Endothelial cell of umbilical vein (primary cell): ENCODE data around the gene TMC2. TPM values are rescaled to one million over a fixed set of nuclear protein-coding genes. Genes with fewer than 3 reads are reported as not detected.

Source experiments
- BruUV-seq: library from RNA; stranded (reverse); fragments of 400-500 nt; replicated peaks from 2 replicates; lab custom pipeline; 2021; lab: Mats Ljungman, UMichigan
- CTCF ChIA-PET: fragments of 300-600, 350-600 bp; sonication (Branson Sonifier 250); formaldehyde crosslinking; loops from one replicate; lab custom pipeline; 2021; ENCODE audit warnings: antibody characterized with exemption, inconsistent platforms; lab: Charles Lee
- POLR2A ChIA-PET: fragments of 300-600, 350-600 bp; sonication (Branson Sonifier 250); formaldehyde crosslinking; loops from one replicate; lab custom pipeline; 2021; ENCODE audit warnings: antibody characterized with exemption, inconsistent platforms; lab: Charles Lee
- DNase-seq: peaks from one replicate; pipeline ENCODE4 v3.0.0-alpha.2; 2011; ENCODE audit warnings: low read depth, low spot score
- FAIRE-seq: peaks from 2 replicates; lab custom pipeline; 2011; peaks lifted over from hg19 to GRCh38; lab: Jason Lieb, UNC
- H2AFZ ChIP-seq: 2 replicates; pipeline ENCODE4 v1.6.0; 2012; ENCODE audit warnings: low read depth, low read length, control low read depth, inconsistent platforms
- H3K27ac ChIP-seq: 2 replicates; pipeline ENCODE4 v1.5.1; 2011; ENCODE audit warnings: low read depth, mild to moderate bottlenecking, control low read depth, low read length, moderate library complexity; ENCODE audit not compliant: insufficient read depth
- H3K27me3 ChIP-seq, 2 experiments: 2 replicates each; pipeline versions ENCODE4 v1.6.0 to v1.6.1; 2011; ENCODE audit warnings: low read length in 2 of 2, mixed read lengths in 1 of 2; ENCODE audit not compliant: control insufficient read depth in 2 of 2, insufficient read depth in 2 of 2
- H3K36me3 ChIP-seq, 2 experiments: 2 replicates in 1 of 2; 3 replicates in 1 of 2; pipeline ENCODE4 v1.5.1; 2011; ENCODE audit warnings: low read length in 2 of 2, mild to moderate bottlenecking in 1 of 2, moderate library complexity in 1 of 2; ENCODE audit not compliant: control insufficient read depth in 2 of 2, insufficient read depth in 2 of 2; ENCODE audit errors: extremely low read depth in 1 of 2
- H3K4me1 ChIP-seq: 3 replicates; pipeline ENCODE4 v1.5.1; 2011; ENCODE audit warnings: mild to moderate bottlenecking, low read length; ENCODE audit not compliant: control insufficient read depth, insufficient read depth; ENCODE audit errors: extremely low read depth
- H3K4me2 ChIP-seq: 2 replicates; pipeline ENCODE4 v1.6.1; 2011; ENCODE audit warnings: low read length, control low read depth, mixed read lengths; ENCODE audit not compliant: insufficient read depth
- H3K4me3 ChIP-seq, 3 experiments: fragments of 200-600 bp in 1 of 3; sonication (generic), shearing (Covaris generic) in 1 of 3; replicated peaks in 1 of 3; 2 replicates each; pipeline ENCODE4 v1.5.1; 2011 to 2016; ENCODE audit warnings: control low read depth in 3 of 3, low read length in 3 of 3, mild to moderate bottlenecking in 2 of 3, inconsistent platforms in 1 of 3, low read depth in 1 of 3, moderate library complexity in 1 of 3; ENCODE audit not compliant: insufficient read depth in 1 of 3
- H3K79me2 ChIP-seq: 2 replicates; pipeline ENCODE4 v1.6.0; 2012; ENCODE audit warnings: low read length, inconsistent platforms; ENCODE audit not compliant: control insufficient read depth, insufficient read depth
- H3K9ac ChIP-seq: replicated peaks from 2 replicates; pipeline ENCODE3; 2011; ENCODE audit warnings: low read length, control low read depth; ENCODE audit not compliant: insufficient read depth; ENCODE audit errors: extremely low read depth
- H3K9me1 ChIP-seq: replicated peaks from 3 replicates; pipeline ENCODE4 v1.6.0; 2011; ENCODE audit warnings: mild to moderate bottlenecking, low read length; ENCODE audit not compliant: control insufficient read depth, insufficient read depth; ENCODE audit errors: extremely low read depth
- H3K9me3 ChIP-seq: replicated peaks from 2 replicates; pipeline ENCODE4 v1.5.1; 2012; ENCODE audit warnings: low read length, inconsistent platforms; ENCODE audit not compliant: control insufficient read depth, insufficient read depth
- H4K20me1 ChIP-seq: replicated peaks from 2 replicates; pipeline ENCODE3; 2011; ENCODE audit warnings: mild to moderate bottlenecking, low read length; ENCODE audit not compliant: control insufficient read depth, insufficient read depth; ENCODE audit errors: extremely low read depth
- EZH2 ChIP-seq: IDR thresholded peaks from 2 replicates; pipeline ENCODE4 v1.6.1; 2012; ENCODE audit warnings: borderline replicate concordance, low read depth, mild to moderate bottlenecking, moderate library complexity, low read length, inconsistent platforms; ENCODE audit not compliant: severe bottlenecking
- GATA2 ChIP-seq: IDR thresholded peaks from 2 replicates; pipeline ENCODE4 v1.7.0; 2011; ENCODE audit warnings: low read depth, mild to moderate bottlenecking, moderate library complexity, mixed read lengths, low read length; ENCODE audit not compliant: insufficient read length, insufficient read depth
- JUN ChIP-seq: IDR thresholded peaks from 2 replicates; pipeline ENCODE4 v1.6.1; 2011; ENCODE audit warnings: borderline replicate concordance, low read depth; ENCODE audit not compliant: insufficient read length, insufficient read depth
- MYC ChIP-seq: IDR thresholded peaks from one replicate; pipeline ENCODE4 v1.6.1; 2011; ENCODE audit warnings: mild to moderate bottlenecking, low read depth, low read length
- POLR2A ChIP-seq: IDR thresholded peaks from 2 replicates; pipeline ENCODE4 v1.6.1; 2012; ENCODE audit warnings: low read depth, mild to moderate bottlenecking, control low read depth, low read length
- POLR2AphosphoS5 ChIP-seq: IDR thresholded peaks from 2 replicates; pipeline ENCODE4 v1.6.1; 2012; ENCODE audit warnings: low read depth, mild to moderate bottlenecking, control low read depth, low read length, moderate library complexity; ENCODE audit not compliant: insufficient read depth
- dilution Hi-C: fragments of 300-500 bp; cut with MboI; formaldehyde crosslinking; loops from one replicate; pipeline ENCODE4 v1.15.0; 2019; ENCODE audit warnings: low sequenced_read_pairs; ENCODE audit not compliant: extremely low pct_ligation_motif_present
- intact Hi-C: fragments of 100-400 bp; cut with micrococcal nuclease; formaldehyde crosslinking; loops from one replicate; pipeline ENCODE4 v1.10.0; 2022
- polyA plus RNA-seq, 4 experiments: library from polyadenylated mRNA; depleted of rRNA in 3 of 4; stranded (reverse) in 3 of 4; unstranded in 1 of 4; fragments of >200 nt; gene quantifications; 2 replicates each; pipeline versions ENCODE4 v1.2.1 to v1.2.3, GENCODE V29; 2011 to 2012; ENCODE audit warnings: missing spikeins in 1 of 4
- total RNA-seq: library from RNA; stranded (reverse); gene quantifications from 2 replicates; pipeline ENCODE4 v1.2.3, GENCODE V29; 2021
- TF ChIP-seq, protein P1 (sequence below): IDR thresholded peaks from 2 replicates; pipeline ENCODE4 v1.6.1; 2011; ENCODE audit not compliant: insufficient read depth, insufficient read length
- TF ChIP-seq, protein P2 (sequence below), 2 donors: IDR thresholded peaks; 1 replicate in 1 of 2; 2 replicates in 1 of 2; pipeline ENCODE4 v1.5.1; 2011; ENCODE audit warnings: low read length in 2 of 2, mild to moderate bottlenecking in 2 of 2, moderate library complexity in 2 of 2, control low read depth in 1 of 2, inconsistent platforms in 1 of 2, low read depth in 1 of 2; ENCODE audit not compliant: insufficient read depth in 1 of 2; ENCODE audit errors: extremely low read depth in 1 of 2

The TMC2 gene
- total and polyA plus RNA-seq, 2 donors (not counting 3 experiments of a cell fraction or from before 2014, with no cell fraction given): not detected

DNA sequence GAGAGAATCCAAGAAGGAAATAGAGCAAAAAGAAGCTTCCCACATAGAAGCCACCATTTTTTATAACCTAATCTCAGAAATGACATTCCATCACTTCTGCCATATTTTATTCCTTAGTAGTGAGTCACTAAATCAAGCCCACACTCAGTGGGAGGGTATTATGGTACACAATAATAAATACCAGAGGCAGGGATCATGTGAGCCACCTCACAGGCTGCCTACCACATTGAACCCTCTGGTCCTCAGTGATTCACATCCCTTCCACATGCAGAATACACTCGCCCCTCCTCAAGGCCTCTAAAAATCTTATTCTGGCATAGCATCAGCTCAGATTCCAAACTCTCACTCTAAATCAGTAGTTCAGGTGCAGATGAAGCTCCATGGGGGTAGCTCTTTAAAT is 49.4 kb downstream of the TMC2 start:
- POLR2A ChIA-PET: no interaction called here
- intact Hi-C loops: no loop called here
- H3K9me1 ChIP-seq: no peaks in the 10 kb centered on the region
- no peaks in the 10 kb centered on the region for H3K79me2 ChIP-seq
- H2AFZ ChIP-seq: no peak overlapping the region
- FAIRE-seq (no peak), DNase-seq (no peak)
- BruUV-seq: no TSS peak
- H3K9me3 ChIP-seq: no peaks in the 10 kb centered on the region
- dilution Hi-C loops: no loop called here
- no peak overlapping the region for H3K4me3 ChIP-seq
- no peaks in the 10 kb centered on the region for H3K36me3 ChIP-seq
- no peaks in the 10 kb centered on the region for H3K4me1 ChIP-seq
- CTCF ChIA-PET: interaction anchor here (1.8 kb wide), 1 partner anchor 11 kb away, joined by 5 read pairs; no protein-coding TSS in a partner anchor
- H3K27ac ChIP-seq: no peak overlapping the region
- no peak overlapping the region for H3K9ac ChIP-seq
- no peaks in the 10 kb centered on the region for H4K20me1 ChIP-seq
- H3K27me3 ChIP-seq: peaks cover 9 to 10% of the 10 kb centered on the region in 2 experiments
- H3K4me2 ChIP-seq: no peak overlapping the region
- TF ChIP-seq, protein P1, sequence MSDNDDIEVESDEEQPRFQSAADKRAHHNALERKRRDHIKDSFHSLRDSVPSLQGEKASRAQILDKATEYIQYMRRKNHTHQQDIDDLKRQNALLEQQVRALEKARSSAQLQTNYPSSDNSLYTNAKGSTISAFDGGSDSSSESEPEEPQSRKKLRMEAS: no peak
- TF ChIP-seq, protein P2, sequence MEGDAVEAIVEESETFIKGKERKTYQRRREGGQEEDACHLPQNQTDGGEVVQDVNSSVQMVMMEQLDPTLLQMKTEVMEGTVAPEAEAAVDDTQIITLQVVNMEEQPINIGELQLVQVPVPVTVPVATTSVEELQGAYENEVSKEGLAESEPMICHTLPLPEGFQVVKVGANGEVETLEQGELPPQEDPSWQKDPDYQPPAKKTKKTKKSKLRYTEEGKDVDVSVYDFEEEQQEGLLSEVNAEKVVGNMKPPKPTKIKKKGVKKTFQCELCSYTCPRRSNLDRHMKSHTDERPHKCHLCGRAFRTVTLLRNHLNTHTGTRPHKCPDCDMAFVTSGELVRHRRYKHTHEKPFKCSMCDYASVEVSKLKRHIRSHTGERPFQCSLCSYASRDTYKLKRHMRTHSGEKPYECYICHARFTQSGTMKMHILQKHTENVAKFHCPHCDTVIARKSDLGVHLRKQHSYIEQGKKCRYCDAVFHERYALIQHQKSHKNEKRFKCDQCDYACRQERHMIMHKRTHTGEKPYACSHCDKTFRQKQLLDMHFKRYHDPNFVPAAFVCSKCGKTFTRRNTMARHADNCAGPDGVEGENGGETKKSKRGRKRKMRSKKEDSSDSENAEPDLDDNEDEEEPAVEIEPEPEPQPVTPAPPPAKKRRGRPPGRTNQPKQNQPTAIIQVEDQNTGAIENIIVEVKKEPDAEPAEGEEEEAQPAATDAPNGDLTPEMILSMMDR (IDR thresholded peaks at IDR 0.05; ENCODE audit: extremely low read depth in 1 of 2, insufficient read depth in 1 of 2, low read depth in 1 of 2, low read length in 2 of 2): no peak
- TF ChIP-seq JUN (no peak), POLR2AphosphoS5 (no peak), EZH2 (no peak), POLR2A (no peak), GATA2 (no peak), MYC (no peak)
